ENCODE results near the gene SEC23A.

GRCh38 chr14:39050389-39050788, 52.6 kb downstream of the SEC23A start:
- TF ChIP-seq ZNF768 (tag by site-specific recombination; IDR thresholded peaks at IDR 0.05) (no peak), ZBTB26 (tag by site-specific recombination; optimal IDR thresholded peaks at IDR 0.05) (no peak), CTCF (tag by site-specific recombination; IDR thresholded peaks at IDR 0.05) (no peak), ZNF221 (tag by site-specific recombination; IDR thresholded peaks at IDR 0.05; ENCODE audit: borderline replicate concordance) (no peak), MZF1 (tag by site-specific recombination; IDR thresholded peaks at IDR 0.05; ENCODE audit: borderline replicate concordance) (no peak), ZNF214 (tag by site-specific recombination; IDR thresholded peaks at IDR 0.05; ENCODE audit: borderline replicate concordance) (no peak)

All from HEK293 (cell line).